Activated T-helper 1 cell treated with Interleukin-2 at 50 U/mL for 16 hours (primary cell): ENCODE measurements around the gene CD14.
A peak's percentile ranks its signal among the peaks of the same experiment; 100 is the strongest.
"Not testable (repeated sequence)": the region's sequence is repeated elsewhere in the genome, so short reads cannot be mapped to it uniquely, and the experiment has no call there.

Experiments used
- DNase-seq: peaks from one replicate; pipeline ENCODE4 v3.0.0-alpha.2; 2020; ENCODE audit warnings: low read depth

CD14 gene

DNA sequence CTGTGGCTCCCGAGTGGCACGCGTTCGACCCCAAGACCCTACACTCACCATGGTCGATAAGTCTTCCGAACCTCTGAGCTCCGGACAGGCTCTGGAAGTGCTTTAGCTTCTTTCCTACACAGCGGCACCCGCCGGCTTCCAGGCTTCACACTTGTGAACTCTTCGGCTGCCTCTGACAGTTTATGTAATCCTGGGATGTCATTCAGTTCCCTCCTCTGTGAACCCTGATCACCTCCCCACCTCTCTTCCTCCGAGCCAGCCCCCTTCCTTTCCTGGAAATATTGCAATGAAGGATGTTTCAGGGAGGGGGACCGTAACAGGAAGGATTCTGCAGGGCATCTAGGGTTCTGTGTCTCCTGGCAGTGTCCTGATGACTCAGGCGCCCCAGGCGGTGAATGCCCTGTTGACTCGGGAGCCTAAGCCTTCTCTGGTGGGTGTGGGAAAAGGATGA is at the start of gene CD14:
CD14 (minus strand) TSS at position 155 of the 451 bp plus-strand sequence; CDS start at position 51, 104 bp downstream.
- no peak for DNase-seq

GRCh38 chr5:140678993-140679392 is 46.0 kb upstream of the CD14 start:
- no peak for DNase-seq

GRCh38 chr5:140677947-140678346 is 45.0 kb upstream of the CD14 start:
- DNase-seq = no peak

DNA sequence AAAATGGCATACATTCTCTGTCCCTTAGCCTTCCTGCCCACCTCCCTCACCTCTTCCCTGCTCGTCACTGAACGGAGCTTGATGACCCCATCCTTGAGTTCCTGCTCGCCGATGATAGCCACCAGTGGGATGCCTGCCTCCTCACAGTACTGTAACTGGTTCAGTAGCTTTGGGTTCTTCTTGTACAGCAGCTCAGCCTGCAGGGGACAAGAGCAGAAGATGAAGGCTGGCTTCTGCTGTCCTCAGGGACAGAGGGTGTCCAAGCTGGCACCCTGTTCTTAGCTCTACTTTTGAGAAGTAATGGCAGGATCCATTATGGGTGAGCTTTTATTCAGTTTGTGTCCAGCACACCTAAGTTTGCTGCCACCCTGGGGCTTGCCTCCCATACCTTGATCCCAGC is 41.7 kb upstream of the CD14 start:
- no peak for DNase-seq

- DNase-seq = no peak
These were observed 41.2 kb upstream of the CD14 start for GRCh38 chr5:140674211-140674610.

DNA sequence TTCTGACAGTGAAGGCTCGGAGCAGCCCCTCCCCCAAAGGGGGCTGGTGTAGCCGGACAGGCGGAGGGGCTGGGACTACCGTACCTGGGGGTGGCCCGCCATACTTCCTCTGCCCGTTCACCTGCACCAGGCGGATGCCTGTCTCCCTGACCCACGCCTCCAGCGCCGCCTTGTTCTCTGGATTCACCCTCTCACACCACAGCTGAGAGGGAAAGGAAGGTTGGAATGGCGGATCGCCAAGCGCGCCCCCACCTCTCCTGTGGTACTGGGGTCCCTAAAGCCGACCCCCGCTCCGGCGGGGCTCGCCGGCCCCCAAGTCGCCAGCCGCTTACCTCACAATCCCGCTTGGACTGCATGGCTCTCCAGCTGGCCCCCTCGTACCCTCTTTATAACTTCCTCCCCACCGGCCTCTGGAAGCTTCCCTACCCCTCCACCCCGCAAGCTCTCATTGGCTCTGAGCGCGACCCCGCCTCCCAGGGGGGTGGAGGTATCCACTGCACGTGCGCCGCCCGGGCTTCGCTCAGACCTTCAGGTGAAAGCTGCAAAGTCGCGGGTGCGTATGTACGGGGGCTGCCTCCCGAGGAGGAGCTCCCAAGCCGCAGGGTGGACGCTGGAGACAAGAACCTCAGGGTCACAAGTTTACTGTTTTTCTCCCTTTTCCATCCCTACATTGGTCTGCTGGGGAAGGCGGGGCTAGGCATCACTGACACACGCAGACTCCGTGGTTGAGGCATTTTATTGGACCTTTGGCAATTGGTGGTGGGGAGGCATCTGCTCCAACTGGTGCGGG is 40.4 kb upstream of the CD14 start, which contains the start of gene DND1:
DND1 (minus strand) TSS at position 390 of the 790 bp plus-strand sequence; CDS start at position 356, 34 bp downstream.
- no peak for DNase-seq

- DNase-seq = no peak
These were observed 39.6 kb upstream of the CD14 start for GRCh38 chr5:140672455-140673186.

GRCh38 chr5:140671472-140672125 is 38.6 kb upstream of the CD14 start:
- DNase-seq = no peak

DNA sequence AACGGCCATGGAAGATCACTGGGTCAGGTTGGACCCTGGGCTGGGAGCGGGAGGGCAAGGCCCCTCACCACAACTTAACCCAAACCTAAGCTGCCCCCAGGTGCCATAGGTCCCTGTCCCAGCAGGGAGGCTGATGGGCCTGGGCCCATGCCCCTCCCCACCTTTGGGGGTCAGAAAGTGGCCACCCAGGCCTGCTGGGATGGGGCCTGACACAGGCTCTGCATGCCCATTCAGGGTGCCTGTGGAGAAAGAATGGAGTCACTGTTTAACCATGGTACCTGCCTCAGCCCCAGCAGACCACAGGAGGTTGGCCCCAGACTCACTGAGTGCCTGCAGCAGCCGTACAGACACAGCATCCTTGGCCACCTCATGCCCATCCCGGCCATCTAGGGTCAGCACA is 38.1 kb upstream of the CD14 start:
- DNase-seq = not testable (repeated sequence)

DNA sequence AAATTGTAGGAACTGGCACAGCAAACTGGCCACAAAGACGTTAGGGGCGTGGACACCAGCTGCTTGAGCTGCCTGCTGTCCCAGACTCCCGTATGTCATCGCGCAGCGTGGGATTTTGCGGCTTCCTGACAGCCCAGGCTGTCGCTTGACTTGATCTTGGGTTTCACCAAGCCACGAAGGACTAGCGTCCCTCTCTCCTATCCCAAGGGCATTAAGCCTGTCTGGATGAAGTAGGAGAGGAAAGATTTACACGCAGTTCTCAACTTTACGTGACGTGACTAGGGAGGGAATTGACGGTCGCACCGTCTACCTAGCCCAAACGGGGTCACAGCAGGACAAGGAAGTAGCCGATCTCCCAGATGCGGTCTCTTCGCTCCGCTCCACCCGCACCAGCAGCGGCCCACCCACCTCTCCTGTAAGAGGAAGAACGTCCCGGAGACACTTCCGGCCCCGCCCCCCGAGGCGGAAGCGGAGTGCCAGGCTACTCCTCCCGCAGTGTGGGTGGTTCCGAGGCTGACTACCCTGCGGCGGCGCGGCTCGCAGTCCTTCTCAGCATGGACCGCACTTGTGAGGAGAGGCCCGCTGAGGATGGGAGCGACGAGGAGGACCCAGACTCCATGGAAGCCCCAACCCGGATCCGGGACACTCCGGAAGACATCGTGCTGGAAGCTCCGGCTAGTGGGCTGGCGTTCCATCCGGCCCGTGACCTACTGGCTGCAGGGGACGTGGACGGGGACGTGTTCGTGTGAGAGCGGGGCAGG is 31.6 kb upstream of the CD14 start, which contains the start of gene WDR55:
WDR55 (plus strand) TSS at position 546 of the 761 bp plus-strand sequence; CDS start at position 555, 9 bp downstream.
- peak; percentile 94 for DNase-seq

GRCh38 chr5:140664030-140664358 is 31.0 kb upstream of the CD14 start:
- no peak for DNase-seq

- not testable (repeated sequence) for DNase-seq
These were observed 27.4 kb upstream of the CD14 start for GRCh38 chr5:140660371-140660770.

DNA sequence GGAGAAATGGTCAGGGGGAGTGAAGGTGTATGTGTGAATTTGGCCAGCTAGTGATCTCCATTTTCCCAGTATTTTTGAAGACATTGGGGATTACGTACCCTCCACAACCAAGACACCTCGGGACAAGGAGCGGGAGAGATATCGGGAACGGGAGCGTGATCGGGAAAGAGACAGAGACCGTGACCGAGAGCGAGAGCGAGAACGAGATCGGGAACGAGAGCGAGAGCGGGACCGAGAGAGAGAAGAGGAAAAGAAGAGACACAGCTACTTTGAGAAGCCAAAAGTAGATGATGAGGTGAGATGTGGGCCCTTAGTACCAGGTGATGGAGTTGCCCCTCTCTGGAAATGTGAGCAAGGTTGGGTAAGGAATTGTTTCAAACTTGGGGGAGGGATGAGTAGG is 25.9 kb upstream of the CD14 start:
- DNase-seq = no peak

- DNase-seq = no peak
These were observed 14.1 kb upstream of the CD14 start for GRCh38 chr5:140647042-140647419.

DNA sequence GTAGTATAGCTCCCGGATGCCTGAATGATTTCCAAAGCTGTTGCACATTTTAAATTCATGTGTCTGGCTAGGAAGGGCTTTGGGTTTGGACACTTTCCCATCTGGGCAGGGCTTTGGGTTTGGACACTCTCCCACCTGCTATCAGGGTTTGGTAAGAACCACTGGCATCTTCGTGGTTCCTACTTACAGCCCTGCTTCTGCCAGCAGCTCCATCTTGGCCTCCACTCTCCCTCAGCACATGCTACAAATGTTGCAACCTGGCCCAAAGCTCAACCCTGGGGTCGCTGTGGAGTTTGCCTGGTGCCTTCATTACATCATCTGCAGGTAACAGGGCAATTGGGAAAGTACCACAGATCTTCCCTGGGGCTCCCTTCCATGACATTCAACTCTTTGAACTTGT is 9.7 kb upstream of the CD14 start:
- no peak for DNase-seq

DNA sequence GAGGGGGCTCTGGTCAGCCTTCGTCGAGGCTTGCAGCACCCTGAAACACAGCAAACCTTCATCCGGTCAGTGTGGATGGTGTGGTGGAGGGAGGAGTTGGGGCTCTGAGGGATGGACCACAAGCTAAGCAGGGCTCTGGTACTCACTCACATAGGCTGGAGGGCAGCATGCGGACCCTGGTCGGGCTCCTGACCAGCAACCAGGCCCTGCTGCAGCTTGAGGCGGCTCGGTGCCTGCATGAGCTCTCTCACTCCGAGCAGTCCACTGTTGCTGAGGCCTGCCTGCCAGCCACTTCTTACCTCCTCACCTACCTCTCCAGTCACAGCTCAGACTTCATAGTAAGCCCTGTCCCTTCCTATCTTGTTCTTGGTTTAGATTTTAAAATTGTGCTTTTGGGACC is 8.7 kb upstream of the CD14 start:
- no peak for DNase-seq

DNA sequence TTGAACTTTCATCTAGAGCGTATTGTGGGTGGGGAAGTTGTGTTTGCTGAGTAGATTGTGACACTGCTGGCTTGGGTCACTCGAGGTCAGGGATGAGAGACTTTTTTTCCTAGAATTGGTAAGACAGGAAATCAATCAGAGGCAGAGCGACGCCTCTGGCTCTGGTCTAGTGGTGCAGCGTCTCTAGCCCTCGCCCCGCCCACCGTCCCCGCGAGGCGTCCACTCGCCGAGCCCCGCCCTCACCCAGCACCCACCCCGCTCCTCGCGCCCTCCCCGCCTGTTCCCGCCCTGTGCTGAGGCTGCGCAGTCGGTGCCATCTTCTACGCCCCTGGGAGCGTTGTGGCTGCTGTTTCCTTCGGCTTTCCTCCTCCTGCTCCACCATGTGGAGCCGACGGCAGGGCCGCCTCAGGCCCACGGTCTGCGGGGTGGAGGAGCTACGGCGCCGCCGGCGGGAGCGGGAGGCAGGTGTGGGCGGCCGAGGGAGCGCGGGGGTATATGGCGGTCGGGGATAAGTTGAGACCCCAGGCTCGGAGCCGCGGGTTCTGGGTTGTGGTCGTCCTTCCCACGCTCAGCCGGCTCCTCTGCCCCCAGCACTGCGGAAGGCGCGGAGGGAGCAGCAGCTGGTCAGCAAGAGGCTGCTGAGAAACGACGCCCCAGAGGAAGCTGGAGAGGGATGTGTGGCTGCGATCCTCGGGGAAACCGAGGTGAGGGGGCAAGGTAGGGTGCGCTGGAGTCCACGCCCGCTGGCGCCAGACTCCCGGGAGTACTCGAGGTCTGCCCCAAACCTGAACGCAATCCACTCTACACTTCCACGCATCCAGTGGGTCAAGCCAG is 6.4 kb upstream of the CD14 start, which contains the start of gene TMCO6:
TMCO6 (plus strand) TSS at position 304 of the 834 bp plus-strand sequence; CDS start at position 381, 77 bp downstream.
- DNase-seq = peak; percentile 96

- DNase-seq = not testable (repeated sequence)
These were observed 5.8 kb upstream of the CD14 start for GRCh38 chr5:140638898-140639147.

DNA sequence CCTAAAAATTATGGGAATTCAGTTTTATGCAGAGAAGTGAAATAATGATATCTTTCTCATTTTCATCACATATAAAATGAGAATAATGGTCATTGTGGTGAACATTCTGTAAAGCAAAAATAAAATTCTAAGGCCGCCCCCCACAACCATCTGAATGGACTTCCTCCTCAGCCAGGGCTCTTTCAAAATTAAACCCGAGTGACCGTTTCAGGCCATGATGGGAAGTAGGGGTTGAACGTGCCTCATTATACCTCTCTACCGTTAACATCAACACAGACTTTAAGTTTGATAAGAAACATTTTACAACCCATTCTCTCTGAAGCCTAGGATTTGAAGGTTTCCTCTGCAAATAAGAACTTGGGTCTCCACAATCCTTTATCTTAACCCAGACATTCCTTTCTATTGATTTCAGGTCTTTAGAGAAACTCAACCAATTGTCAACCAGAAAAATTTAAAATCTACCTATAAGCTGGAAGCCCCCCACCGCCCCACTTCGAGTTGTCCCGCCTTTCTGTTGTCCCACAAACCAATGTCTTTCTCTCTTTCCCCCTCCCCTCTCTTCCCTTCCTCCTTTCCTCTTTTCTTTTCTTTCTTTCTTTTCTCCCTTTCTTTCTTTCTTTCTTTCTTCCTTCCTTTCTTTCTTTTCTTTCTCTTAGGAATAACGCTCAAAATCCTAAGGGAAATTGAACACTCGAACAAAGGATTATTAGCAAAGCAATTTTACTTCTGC is 4.6 kb upstream of the CD14 start:
- DNase-seq = no peak
